ENCODE data around the gene TERB1.

GRCh38 chr16:66834746-66835145, 33.4 kb upstream of the TERB1 start:
- TF ChIP-seq CTCF (IDR thresholded peaks at IDR 0.05; ENCODE audit: poor library complexity) (no peak), EZH2 (IDR thresholded peaks at IDR 0.05; ENCODE audit: borderline replicate concordance) (no peak), EZH2phosphoT487 (IDR thresholded peaks at IDR 0.05; ENCODE audit: low read depth, severe bottlenecking, unreplicated experiment) (no peak)

Measured in hepatocyte (in vitro differentiated cells).